ENCODE results near the gene STEAP4. TPM values are rescaled to one million over a fixed set of nuclear protein-coding genes. Genes with fewer than 3 reads are reported as not detected.

STEAP4 gene
- total RNA-seq, 1 donor from 2014 or later = 0.11 TPM

DNA sequence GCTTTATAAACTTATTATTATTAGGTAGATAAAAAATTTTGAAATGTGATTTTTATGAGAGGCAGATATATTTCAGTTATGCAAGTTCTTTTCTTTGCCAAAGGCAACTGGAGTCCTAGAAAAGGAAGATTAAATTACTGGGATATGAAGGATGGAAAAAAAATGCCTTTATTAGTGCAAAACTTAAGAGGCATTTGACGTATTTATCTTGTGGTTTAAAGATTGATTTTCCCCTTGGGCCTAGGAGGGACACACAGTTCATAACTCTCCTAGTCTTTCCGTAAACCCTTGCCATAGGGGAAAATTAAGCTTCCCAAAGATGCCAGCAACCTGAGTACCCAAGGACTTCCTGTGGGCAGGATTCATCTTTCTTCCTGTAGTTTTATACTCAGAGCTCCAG is 3.1 kb upstream of the STEAP4 start:
- Mint-ChIP-seq H3K4me3 (ENCODE audit: unreplicated experiment) (no peak overlapping the region), H3K36me3 (ENCODE audit: unreplicated experiment) (no peaks in the 10 kb centered on the region), H3K4me1 (ENCODE audit: unreplicated experiment) (peaks cover 26% of the 10 kb centered on the region), H3K9me3 (ENCODE audit: unreplicated experiment) (no peaks in the 10 kb centered on the region), H3K27me3 (ENCODE audit: unreplicated experiment) (peaks cover 13% of the 10 kb centered on the region), H3K27ac (ENCODE audit: unreplicated experiment) (no peak overlapping the region)
- no peak for DNase-seq (ENCODE audit: extremely low spot score, unreplicated experiment)
- TF ChIP-seq, protein P1, sequence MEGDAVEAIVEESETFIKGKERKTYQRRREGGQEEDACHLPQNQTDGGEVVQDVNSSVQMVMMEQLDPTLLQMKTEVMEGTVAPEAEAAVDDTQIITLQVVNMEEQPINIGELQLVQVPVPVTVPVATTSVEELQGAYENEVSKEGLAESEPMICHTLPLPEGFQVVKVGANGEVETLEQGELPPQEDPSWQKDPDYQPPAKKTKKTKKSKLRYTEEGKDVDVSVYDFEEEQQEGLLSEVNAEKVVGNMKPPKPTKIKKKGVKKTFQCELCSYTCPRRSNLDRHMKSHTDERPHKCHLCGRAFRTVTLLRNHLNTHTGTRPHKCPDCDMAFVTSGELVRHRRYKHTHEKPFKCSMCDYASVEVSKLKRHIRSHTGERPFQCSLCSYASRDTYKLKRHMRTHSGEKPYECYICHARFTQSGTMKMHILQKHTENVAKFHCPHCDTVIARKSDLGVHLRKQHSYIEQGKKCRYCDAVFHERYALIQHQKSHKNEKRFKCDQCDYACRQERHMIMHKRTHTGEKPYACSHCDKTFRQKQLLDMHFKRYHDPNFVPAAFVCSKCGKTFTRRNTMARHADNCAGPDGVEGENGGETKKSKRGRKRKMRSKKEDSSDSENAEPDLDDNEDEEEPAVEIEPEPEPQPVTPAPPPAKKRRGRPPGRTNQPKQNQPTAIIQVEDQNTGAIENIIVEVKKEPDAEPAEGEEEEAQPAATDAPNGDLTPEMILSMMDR (IDR thresholded peaks at IDR 0.05) = no peak

DNA sequence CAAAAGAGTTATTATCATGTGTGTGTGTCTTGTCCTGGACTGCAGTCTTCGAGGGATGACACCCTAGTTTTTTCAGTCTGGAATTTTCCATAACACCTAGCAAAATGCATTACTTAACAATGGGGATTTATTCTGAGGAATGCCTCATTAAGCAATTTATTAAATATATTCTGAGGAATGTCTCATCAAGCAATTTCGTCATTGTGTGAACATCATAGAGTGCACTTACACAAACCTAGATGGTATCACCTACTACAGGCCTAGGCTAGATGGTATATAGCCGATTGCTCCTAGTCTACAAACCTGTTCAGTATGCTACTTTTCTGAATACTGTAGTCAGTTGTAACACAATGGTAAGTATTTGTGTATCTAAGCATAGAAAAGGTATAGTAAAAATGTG is 1.1 kb upstream of the STEAP4 start:
- TF ChIP-seq, protein P1 (IDR thresholded peaks at IDR 0.05) = no peak

DNA sequence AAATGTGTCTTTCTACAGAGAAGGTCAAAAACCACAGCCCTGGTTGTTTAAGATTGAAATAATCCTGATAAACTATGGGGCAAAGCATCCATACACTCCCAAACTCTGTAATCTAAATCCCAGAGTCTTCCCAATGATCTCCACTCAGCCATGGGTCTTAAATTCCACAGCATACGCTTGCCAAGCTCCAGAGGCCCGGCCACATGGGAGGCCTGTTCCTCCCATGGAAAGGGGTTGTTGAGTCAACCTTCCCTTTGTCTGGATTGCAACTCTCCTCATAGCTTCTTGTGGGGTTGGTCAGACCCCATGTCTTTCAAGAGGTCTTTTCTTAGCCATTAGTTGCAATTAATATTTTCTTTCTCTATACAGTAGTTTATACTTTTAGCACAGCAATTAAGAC is 718 bp upstream of the STEAP4 start:
- Mint-ChIP-seq H3K4me1 (ENCODE audit: unreplicated experiment) (peaks cover 23% of the 10 kb centered on the region), H3K4me3 (ENCODE audit: unreplicated experiment) (no peak overlapping the region), H3K27ac (ENCODE audit: unreplicated experiment) (no peak overlapping the region), H3K9me3 (ENCODE audit: unreplicated experiment) (no peaks in the 10 kb centered on the region), H3K36me3 (ENCODE audit: unreplicated experiment) (no peaks in the 10 kb centered on the region), H3K27me3 (ENCODE audit: unreplicated experiment) (peaks cover 13% of the 10 kb centered on the region)
- TF ChIP-seq, protein P1 (IDR thresholded peaks at IDR 0.05) = no peak
- no peak for DNase-seq (ENCODE audit: extremely low spot score, unreplicated experiment)

More for the DNA sequence above, 1.1 kb upstream of the STEAP4 start:
- no peak overlapping the region for H3K27ac Mint-ChIP-seq (ENCODE audit: unreplicated experiment)
- no peaks in the 10 kb centered on the region for H3K9me3 Mint-ChIP-seq (ENCODE audit: unreplicated experiment)
- peaks cover 23% of the 10 kb centered on the region for H3K4me1 Mint-ChIP-seq (ENCODE audit: unreplicated experiment)
- no peaks in the 10 kb centered on the region for H3K36me3 Mint-ChIP-seq (ENCODE audit: unreplicated experiment)
- no peak for DNase-seq (ENCODE audit: extremely low spot score, unreplicated experiment)
- no peak overlapping the region for H3K4me3 Mint-ChIP-seq (ENCODE audit: unreplicated experiment)
- peaks cover 13% of the 10 kb centered on the region for H3K27me3 Mint-ChIP-seq (ENCODE audit: unreplicated experiment)

DNA sequence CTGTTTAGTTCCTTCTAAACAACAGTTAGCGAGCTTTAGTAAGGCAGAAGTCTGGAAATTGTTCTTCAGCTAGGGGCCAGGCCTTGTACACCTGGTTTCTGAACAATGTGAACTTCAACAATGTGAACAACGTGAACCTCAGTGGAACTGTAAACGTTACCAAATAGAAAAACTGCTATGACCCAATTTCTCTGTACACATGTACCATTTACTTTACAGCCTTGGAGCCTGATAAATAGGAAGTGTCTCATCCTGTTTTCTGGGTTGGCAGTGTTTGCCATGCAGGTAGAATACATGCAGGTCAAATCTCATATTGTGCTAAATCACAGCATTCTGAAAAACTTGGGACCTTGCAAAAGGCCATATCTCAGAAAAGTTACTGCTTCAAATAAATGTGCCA is 1.6 kb downstream of the STEAP4 start:
- peaks cover 18% of the 10 kb centered on the region for H3K4me1 Mint-ChIP-seq (ENCODE audit: unreplicated experiment)
- no peak for DNase-seq (ENCODE audit: extremely low spot score, unreplicated experiment)
- no peaks in the 10 kb centered on the region for H3K36me3 Mint-ChIP-seq (ENCODE audit: unreplicated experiment)
- peaks cover 13% of the 10 kb centered on the region for H3K27me3 Mint-ChIP-seq (ENCODE audit: unreplicated experiment)
- H3K4me3 Mint-ChIP-seq (ENCODE audit: unreplicated experiment) = no peak overlapping the region
- H3K9me3 Mint-ChIP-seq (ENCODE audit: unreplicated experiment) = no peaks in the 10 kb centered on the region
- H3K27ac Mint-ChIP-seq (ENCODE audit: unreplicated experiment) = no peak overlapping the region
- TF ChIP-seq, protein P1 (IDR thresholded peaks at IDR 0.05) = no peak

DNA sequence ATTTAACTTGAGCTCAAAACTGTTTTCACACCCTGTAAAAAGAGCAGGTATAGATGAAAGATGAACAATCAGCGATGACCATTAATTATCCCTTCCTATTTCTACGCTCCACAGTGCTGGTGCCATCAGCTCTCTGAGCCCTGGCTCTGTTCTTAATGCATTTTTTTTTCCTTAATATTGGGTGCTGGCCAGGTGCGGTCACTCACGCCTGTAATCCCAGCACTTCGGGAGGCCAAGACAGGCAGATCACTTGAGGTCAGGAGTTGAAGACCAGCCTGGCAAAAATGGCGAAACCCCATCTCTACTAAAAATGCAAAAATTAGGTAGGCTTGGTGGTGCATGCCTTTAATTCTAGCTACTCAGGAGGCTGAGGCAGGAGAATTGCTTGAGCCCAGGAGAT is 4.2 kb downstream of the STEAP4 start:
- Mint-ChIP-seq H3K27me3 (ENCODE audit: unreplicated experiment) (peaks cover 16% of the 10 kb centered on the region), H3K27ac (ENCODE audit: unreplicated experiment) (no peak overlapping the region), H3K36me3 (ENCODE audit: unreplicated experiment) (no peaks in the 10 kb centered on the region), H3K4me1 (ENCODE audit: unreplicated experiment) (peaks cover 11% of the 10 kb centered on the region), H3K9me3 (ENCODE audit: unreplicated experiment) (no peaks in the 10 kb centered on the region), H3K4me3 (ENCODE audit: unreplicated experiment) (no peak overlapping the region)
- DNase-seq (ENCODE audit: extremely low spot score, unreplicated experiment) = no peak
- TF ChIP-seq, protein P1 (IDR thresholded peaks at IDR 0.05) = no peak
